ENCODE measurements around the gene ATF7.

ATF7 gene

DNA sequence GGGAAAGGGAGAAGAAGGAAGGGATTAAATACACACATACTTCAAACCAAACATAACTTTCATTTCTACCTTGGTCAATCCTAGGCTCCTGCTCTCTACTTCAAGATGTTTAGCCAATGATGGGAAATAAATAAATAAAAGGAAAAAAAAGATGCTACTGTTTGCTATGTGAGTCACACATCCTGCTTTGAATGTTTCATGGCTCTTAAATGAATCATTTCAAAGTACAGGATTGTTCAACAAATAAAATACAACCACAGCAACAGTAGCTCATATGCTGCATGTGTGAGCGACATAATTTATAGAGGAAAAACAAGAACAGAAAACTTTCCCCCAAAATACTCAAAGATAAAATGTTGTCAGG is 64.6 kb downstream of the ATF7 start:
- Histone ChIP-seq H3K4me1 (ENCODE audit: insufficient read depth, low read length, severe bottlenecking) (no peaks in the 10 kb centered on the region), H3K27ac (ENCODE audit: low read depth, low read length, poor library complexity, severe bottlenecking) (no peak overlapping the region), H2AFZ (ENCODE audit: low read length) (no peak overlapping the region), H3K4me3 (ENCODE audit: low read depth, low read length, poor library complexity, severe bottlenecking) (no peak overlapping the region), H3K79me2 (ENCODE audit: insufficient read depth, low read length) (no peaks in the 10 kb centered on the region), H3K9me3 (ENCODE audit: low read length) (no peaks in the 10 kb centered on the region), H3K27me3 (ENCODE audit: insufficient read depth, low read length) (no peaks in the 10 kb centered on the region), H3F3A (ENCODE audit: insufficient read depth, low read length) (no peaks in the 10 kb centered on the region), H3K36me3 (ENCODE audit: insufficient read depth, low read length) (no peaks in the 10 kb centered on the region), H3K9me2 (ENCODE audit: low read depth, low read length) (no peaks in the 10 kb centered on the region), H3K9ac (ENCODE audit: low read length) (no peak overlapping the region), H3K4me2 (ENCODE audit: low read length) (no peak overlapping the region), H4K20me1 (ENCODE audit: insufficient read depth, low read length) (no peaks in the 10 kb centered on the region)
- TF ChIP-seq EZH2 (IDR thresholded peaks at IDR 0.05; ENCODE audit: borderline replicate concordance, low read length) = no peak
- TF ChIP-seq, protein P1, sequence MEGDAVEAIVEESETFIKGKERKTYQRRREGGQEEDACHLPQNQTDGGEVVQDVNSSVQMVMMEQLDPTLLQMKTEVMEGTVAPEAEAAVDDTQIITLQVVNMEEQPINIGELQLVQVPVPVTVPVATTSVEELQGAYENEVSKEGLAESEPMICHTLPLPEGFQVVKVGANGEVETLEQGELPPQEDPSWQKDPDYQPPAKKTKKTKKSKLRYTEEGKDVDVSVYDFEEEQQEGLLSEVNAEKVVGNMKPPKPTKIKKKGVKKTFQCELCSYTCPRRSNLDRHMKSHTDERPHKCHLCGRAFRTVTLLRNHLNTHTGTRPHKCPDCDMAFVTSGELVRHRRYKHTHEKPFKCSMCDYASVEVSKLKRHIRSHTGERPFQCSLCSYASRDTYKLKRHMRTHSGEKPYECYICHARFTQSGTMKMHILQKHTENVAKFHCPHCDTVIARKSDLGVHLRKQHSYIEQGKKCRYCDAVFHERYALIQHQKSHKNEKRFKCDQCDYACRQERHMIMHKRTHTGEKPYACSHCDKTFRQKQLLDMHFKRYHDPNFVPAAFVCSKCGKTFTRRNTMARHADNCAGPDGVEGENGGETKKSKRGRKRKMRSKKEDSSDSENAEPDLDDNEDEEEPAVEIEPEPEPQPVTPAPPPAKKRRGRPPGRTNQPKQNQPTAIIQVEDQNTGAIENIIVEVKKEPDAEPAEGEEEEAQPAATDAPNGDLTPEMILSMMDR (IDR thresholded peaks at IDR 0.05; ENCODE audit: low read length) = no peak

DNA sequence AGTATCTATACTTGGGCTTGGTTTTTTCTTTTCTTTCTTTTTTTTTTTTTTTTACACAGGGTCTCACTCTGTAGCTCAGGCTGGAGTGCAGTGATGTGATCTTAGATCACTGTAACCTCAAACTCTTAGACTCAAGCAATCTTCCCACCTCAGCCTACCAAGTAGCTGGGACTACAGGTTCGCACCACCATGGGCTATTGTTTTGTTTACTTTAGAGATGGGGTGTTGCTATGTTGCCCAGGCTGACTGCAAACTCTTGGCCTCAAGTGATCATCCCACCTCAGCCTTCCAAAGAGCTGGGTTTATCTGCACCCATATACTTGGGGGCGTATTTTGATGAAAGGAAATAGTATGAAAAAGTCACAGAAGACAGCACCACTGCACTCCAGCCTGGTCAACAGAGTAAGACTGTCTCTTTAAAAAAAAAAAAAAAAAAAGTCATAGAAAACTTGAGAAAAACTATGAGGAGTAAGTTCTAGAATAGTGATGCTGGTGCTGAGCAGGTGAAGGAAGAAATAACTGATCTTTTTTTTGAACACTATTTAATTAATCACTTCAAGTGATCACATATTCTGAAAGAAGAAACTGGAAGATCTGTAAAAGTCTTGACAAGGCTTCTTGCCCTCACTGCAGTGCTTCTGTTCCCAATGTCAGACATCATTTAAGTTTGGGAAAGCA is 65.1 kb downstream of the ATF7 start:
- no peak overlapping the region for H3K4me2 ChIP-seq (ENCODE audit: low read length)
- H3K27ac ChIP-seq (ENCODE audit: low read depth, low read length, poor library complexity, severe bottlenecking) = no peak overlapping the region
- no peak overlapping the region for H3K9ac ChIP-seq (ENCODE audit: low read length)

DNA sequence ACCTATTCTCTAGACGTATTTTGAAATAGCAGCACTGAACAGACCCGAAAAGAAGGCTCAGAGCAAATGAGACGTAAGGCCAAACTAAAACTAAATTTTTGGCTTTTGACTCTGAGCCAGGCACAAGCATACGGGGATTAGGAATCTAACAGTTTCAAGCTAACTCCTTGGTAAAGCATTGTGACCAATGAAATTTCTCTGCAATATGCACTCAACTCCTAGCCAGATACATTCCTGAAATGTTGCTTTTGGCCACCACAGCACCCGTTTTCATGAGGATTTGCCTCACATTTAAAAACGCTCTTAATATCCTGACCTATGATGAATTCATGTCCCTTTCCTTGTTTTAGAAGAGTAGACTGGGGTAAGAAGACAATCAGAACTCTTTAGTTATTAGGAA is 65.8 kb downstream of the ATF7 start:
- no peaks in the 10 kb centered on the region for H4K20me1 ChIP-seq (ENCODE audit: insufficient read depth, low read length)
- H3K9ac ChIP-seq (ENCODE audit: low read length) = no peak overlapping the region
- TF ChIP-seq, protein P1 (IDR thresholded peaks at IDR 0.05; ENCODE audit: low read length) = no peak
- no peak for TF ChIP-seq EZH2 (IDR thresholded peaks at IDR 0.05; ENCODE audit: borderline replicate concordance, low read length)
- H3K4me3 ChIP-seq (ENCODE audit: low read depth, low read length, poor library complexity, severe bottlenecking) = no peak overlapping the region
- H3K9me3 ChIP-seq (ENCODE audit: low read length) = no peaks in the 10 kb centered on the region
- no peaks in the 10 kb centered on the region for H3K36me3 ChIP-seq (ENCODE audit: insufficient read depth, low read length)
- no peaks in the 10 kb centered on the region for H3K27me3 ChIP-seq (ENCODE audit: insufficient read depth, low read length)
- no peak overlapping the region for H3K27ac ChIP-seq (ENCODE audit: low read depth, low read length, poor library complexity, severe bottlenecking)
- no peak overlapping the region for H2AFZ ChIP-seq (ENCODE audit: low read length)
- H3F3A ChIP-seq (ENCODE audit: insufficient read depth, low read length) = no peaks in the 10 kb centered on the region
- H3K4me2 ChIP-seq (ENCODE audit: low read length) = no peak overlapping the region
- H3K9me2 ChIP-seq (ENCODE audit: low read depth, low read length) = no peaks in the 10 kb centered on the region
- H3K4me1 ChIP-seq (ENCODE audit: insufficient read depth, low read length, severe bottlenecking) = no peaks in the 10 kb centered on the region
- H3K79me2 ChIP-seq (ENCODE audit: insufficient read depth, low read length) = no peaks in the 10 kb centered on the region

More for the DNA sequence above, 65.1 kb downstream of the ATF7 start:
- H4K20me1 ChIP-seq (ENCODE audit: insufficient read depth, low read length) = no peaks in the 10 kb centered on the region
- no peaks in the 10 kb centered on the region for H3F3A ChIP-seq (ENCODE audit: insufficient read depth, low read length)
- H3K9me2 ChIP-seq (ENCODE audit: low read depth, low read length) = no peaks in the 10 kb centered on the region
- no peaks in the 10 kb centered on the region for H3K36me3 ChIP-seq (ENCODE audit: insufficient read depth, low read length)
- no peaks in the 10 kb centered on the region for H3K9me3 ChIP-seq (ENCODE audit: low read length)
- no peaks in the 10 kb centered on the region for H3K4me1 ChIP-seq (ENCODE audit: insufficient read depth, low read length, severe bottlenecking)
- no peak for TF ChIP-seq EZH2 (IDR thresholded peaks at IDR 0.05; ENCODE audit: borderline replicate concordance, low read length)
- TF ChIP-seq, protein P1 (IDR thresholded peaks at IDR 0.05; ENCODE audit: low read length) = no peak
- no peak overlapping the region for H2AFZ ChIP-seq (ENCODE audit: low read length)
- H3K79me2 ChIP-seq (ENCODE audit: insufficient read depth, low read length) = no peaks in the 10 kb centered on the region
- H3K4me3 ChIP-seq (ENCODE audit: low read depth, low read length, poor library complexity, severe bottlenecking) = no peak overlapping the region
- H3K27me3 ChIP-seq (ENCODE audit: insufficient read depth, low read length) = no peaks in the 10 kb centered on the region
